WTC11 (cell line): Measurements from ENCODE around the gene SORCS2. TPM values are rescaled to one million over a fixed set of nuclear protein-coding genes. Genes with fewer than 3 reads are reported as not detected.

ENCODE experiments used
- ATAC-seq: fragments of 200-7000 bp; cut with Tn5 transposase; 2 replicates; pipeline ENCODE4 v1.10.0; 2021; ENCODE audit warnings: mild to moderate bottlenecking, moderate library complexity
- CTCF ChIA-PET: fragments of 300-600 bp; sonication (Branson Sonifier 250); formaldehyde crosslinking; loops from one replicate; lab custom pipeline; 2021; ENCODE audit warnings: antibody characterized with exemption; lab: Charles Lee
- POLR2A ChIA-PET: fragments of 350-600 bp; sonication (Branson Sonifier 250); formaldehyde crosslinking; loops from one replicate; lab custom pipeline; 2021; ENCODE audit warnings: antibody characterized with exemption; lab: Charles Lee
- DNase-seq: peaks from one replicate; pipeline ENCODE4 v3.0.0; 2021; ENCODE audit warnings: low spot score
- H3K27ac Mint-ChIP-seq: 2 replicates; pipeline ENCODE4 v1.8.0; 2021; ENCODE audit warnings: mixed read lengths
- H3K27me3 Mint-ChIP-seq: 2 replicates; pipeline ENCODE4 v1.8.0; 2021; ENCODE audit warnings: low read depth, mild to moderate bottlenecking, moderate library complexity, mixed read lengths
- H3K36me3 Mint-ChIP-seq: 2 replicates; pipeline ENCODE4 v1.8.0; 2021; ENCODE audit warnings: mixed read lengths
- H3K4me1 Mint-ChIP-seq: 2 replicates; pipeline ENCODE4 v1.8.0; 2022; ENCODE audit warnings: mixed read lengths
- H3K4me3 Mint-ChIP-seq: 2 replicates; pipeline ENCODE4 v1.8.0; 2021; ENCODE audit warnings: mild to moderate bottlenecking, moderate library complexity, mixed read lengths
- H3K9me3 Mint-ChIP-seq: 2 replicates; pipeline ENCODE4 v1.8.0; 2021; ENCODE audit warnings: mixed read lengths
- CREM ChIP-seq: sonication (generic); formaldehyde crosslinking; IDR thresholded peaks from 2 replicates; pipeline ENCODE4 v1.8.1; 2022; ENCODE audit warnings: mild to moderate bottlenecking, missing genetic modification reagents, moderate library complexity
- FOXJ3 ChIP-seq: sonication (generic); formaldehyde crosslinking; IDR thresholded peaks from 2 replicates; pipeline ENCODE4 v1.9.0; 2021; ENCODE audit warnings: missing genetic modification reagents, mild to moderate bottlenecking, borderline replicate concordance
- FOXP1 ChIP-seq: sonication (generic); formaldehyde crosslinking; IDR thresholded peaks from 2 replicates; pipeline ENCODE4 v1.8.0; 2022; ENCODE audit warnings: missing genetic modification reagents, mild to moderate bottlenecking, moderate library complexity, borderline replicate concordance
- SOX15 ChIP-seq: fragments of 250-450 bp; sonication (Bioruptor Pico); IDR thresholded peaks from 2 replicates; pipeline ENCODE4 v1.9.0; 2021; ENCODE audit warnings: mild to moderate bottlenecking
- TEAD1 ChIP-seq: sonication (generic); formaldehyde crosslinking; IDR thresholded peaks from 2 replicates; pipeline ENCODE4 v1.8.0; 2022; ENCODE audit warnings: mild to moderate bottlenecking, missing genetic modification reagents
- TEAD4 ChIP-seq: sonication (generic); formaldehyde crosslinking; IDR thresholded peaks from 2 replicates; pipeline ENCODE4 v1.8.0; 2022; ENCODE audit warnings: mild to moderate bottlenecking, missing genetic modification reagents
- ZNF121 ChIP-seq: sonication (generic); formaldehyde crosslinking; IDR thresholded peaks from 2 replicates; pipeline ENCODE4 v1.8.0; 2023; ENCODE audit warnings: missing genetic modification reagents
- ZNF423 ChIP-seq: fragments of 250-450 bp; sonication (Bioruptor Pico); IDR thresholded peaks from 2 replicates; pipeline ENCODE4 v2.1.2; 2022; ENCODE audit warnings: mild to moderate bottlenecking, moderate library complexity
- total RNA-seq: library from RNA; stranded (reverse); gene quantifications from 3 replicates; pipeline ENCODE4 v1.2.3, GENCODE V29; 2021
- TF ChIP-seq, protein P1 (sequence below): sonication (generic); formaldehyde crosslinking; IDR thresholded peaks from 2 replicates; pipeline ENCODE4 v1.8.0; 2022; ENCODE audit warnings: mild to moderate bottlenecking, missing genetic modification reagents
- TF ChIP-seq, protein P2 (sequence below): sonication (generic); formaldehyde crosslinking; IDR thresholded peaks from 2 replicates; pipeline ENCODE4 v1.8.1; 2022; ENCODE audit warnings: low read depth, missing genetic modification reagents, borderline replicate concordance
- TF ChIP-seq, protein P3 (sequence below): sonication (generic); formaldehyde crosslinking; IDR thresholded peaks from 2 replicates; pipeline ENCODE4 v1.8.1; 2023; ENCODE audit warnings: mild to moderate bottlenecking, moderate library complexity, missing genetic modification reagents
- TF ChIP-seq, protein P4 (sequence below): sonication (generic); formaldehyde crosslinking; IDR thresholded peaks from 2 replicates; pipeline ENCODE4 v1.8.1; 2022; ENCODE audit warnings: low read depth, mild to moderate bottlenecking, moderate library complexity, missing genetic modification reagents, borderline replicate concordance
- TF ChIP-seq, protein P5 (sequence below): fragments of 250-450 bp; sonication (Bioruptor Pico); IDR thresholded peaks from 2 replicates; pipeline ENCODE4 v1.9.0; 2021; ENCODE audit warnings: moderate library complexity, mild to moderate bottlenecking, inconsistent platforms, borderline replicate concordance
- TF ChIP-seq, protein P6 (sequence below): sonication (generic); formaldehyde crosslinking; IDR thresholded peaks from 2 replicates; pipeline ENCODE4 v1.8.1; 2023; ENCODE audit warnings: mild to moderate bottlenecking, missing genetic modification reagents, borderline replicate concordance

Gene SORCS2
- total RNA-seq, 1 experiment from 2014 or later = 6.6 TPM

DNA sequence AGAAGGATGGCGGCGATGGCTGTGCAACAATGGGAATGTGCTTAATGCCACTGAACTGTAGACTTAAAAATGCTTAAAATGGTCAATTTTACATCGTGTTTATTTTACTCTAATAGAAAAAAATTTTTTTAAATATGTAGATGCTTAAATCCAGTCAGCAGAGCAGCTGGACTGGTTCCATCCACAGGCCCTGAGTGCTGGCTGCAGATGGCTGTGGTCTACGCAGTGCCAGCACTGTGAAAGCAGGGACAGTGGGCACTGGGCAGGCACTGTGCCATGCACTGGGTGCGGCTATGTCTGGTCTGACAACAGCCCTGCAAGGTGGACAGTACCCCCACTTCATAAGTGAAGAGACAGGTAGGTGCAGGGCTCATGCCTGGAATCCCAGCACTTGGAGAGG, 572.1 kb downstream of the SORCS2 start (continued):
- TF ChIP-seq, protein P1, sequence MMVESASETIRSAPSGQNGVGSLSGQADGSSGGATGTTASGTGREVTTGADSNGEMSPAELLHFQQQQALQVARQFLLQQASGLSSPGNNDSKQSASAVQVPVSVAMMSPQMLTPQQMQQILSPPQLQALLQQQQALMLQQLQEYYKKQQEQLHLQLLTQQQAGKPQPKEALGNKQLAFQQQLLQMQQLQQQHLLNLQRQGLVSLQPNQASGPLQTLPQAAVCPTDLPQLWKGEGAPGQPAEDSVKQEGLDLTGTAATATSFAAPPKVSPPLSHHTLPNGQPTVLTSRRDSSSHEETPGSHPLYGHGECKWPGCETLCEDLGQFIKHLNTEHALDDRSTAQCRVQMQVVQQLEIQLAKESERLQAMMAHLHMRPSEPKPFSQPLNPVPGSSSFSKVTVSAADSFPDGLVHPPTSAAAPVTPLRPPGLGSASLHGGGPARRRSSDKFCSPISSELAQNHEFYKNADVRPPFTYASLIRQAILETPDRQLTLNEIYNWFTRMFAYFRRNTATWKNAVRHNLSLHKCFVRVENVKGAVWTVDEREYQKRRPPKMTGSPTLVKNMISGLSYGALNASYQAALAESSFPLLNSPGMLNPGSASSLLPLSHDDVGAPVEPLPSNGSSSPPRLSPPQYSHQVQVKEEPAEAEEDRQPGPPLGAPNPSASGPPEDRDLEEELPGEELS (CRISPR knock-in tag) = no peak
- TF ChIP-seq ZNF121 (CRISPR knock-in tag) = no peak

DNA sequence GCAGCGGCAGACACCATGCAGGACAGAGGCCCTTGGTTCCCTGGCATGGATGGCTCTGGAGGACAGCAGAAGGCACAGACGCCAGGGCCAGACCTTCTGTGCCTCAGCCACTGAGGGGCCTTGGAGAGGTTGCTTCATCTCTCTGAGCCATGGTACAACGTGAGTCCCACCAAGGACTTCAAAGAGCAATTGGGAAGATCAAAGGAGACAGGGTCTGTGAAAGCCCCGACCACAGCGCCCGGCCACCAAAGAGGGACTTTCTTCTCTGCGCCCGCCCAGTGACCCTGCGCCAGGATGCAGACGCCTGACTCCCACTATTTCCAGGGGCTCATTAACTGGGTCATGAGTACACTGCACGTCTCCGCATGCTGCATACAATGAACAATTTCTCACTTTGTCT, 573.3 kb downstream of the SORCS2 start:
- ChIA-PET CTCF (no interaction called here), POLR2A (no interaction called here)
- H3K4me1 Mint-ChIP-seq = peaks cover 9% of the 10 kb centered on the region
- H3K36me3 Mint-ChIP-seq = peaks cover 4% of the 10 kb centered on the region; the same call in 1 of the 2 replicates
- H3K27ac Mint-ChIP-seq = no peak overlapping the region
- H3K4me3 Mint-ChIP-seq = no peak overlapping the region
- no peak for TF ChIP-seq FOXJ3 (CRISPR knock-in tag)
- TF ChIP-seq, protein P2, sequence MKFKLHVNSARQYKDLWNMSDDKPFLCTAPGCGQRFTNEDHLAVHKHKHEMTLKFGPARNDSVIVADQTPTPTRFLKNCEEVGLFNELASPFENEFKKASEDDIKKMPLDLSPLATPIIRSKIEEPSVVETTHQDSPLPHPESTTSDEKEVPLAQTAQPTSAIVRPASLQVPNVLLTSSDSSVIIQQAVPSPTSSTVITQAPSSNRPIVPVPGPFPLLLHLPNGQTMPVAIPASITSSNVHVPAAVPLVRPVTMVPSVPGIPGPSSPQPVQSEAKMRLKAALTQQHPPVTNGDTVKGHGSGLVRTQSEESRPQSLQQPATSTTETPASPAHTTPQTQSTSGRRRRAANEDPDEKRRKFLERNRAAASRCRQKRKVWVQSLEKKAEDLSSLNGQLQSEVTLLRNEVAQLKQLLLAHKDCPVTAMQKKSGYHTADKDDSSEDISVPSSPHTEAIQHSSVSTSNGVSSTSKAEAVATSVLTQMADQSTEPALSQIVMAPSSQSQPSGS (CRISPR knock-in tag) = no peak
- no peak for TF ChIP-seq SOX15 (CRISPR knock-in tag)
- TF ChIP-seq ZNF423 (CRISPR knock-in tag) = no peak
- TF ChIP-seq, protein P3, sequence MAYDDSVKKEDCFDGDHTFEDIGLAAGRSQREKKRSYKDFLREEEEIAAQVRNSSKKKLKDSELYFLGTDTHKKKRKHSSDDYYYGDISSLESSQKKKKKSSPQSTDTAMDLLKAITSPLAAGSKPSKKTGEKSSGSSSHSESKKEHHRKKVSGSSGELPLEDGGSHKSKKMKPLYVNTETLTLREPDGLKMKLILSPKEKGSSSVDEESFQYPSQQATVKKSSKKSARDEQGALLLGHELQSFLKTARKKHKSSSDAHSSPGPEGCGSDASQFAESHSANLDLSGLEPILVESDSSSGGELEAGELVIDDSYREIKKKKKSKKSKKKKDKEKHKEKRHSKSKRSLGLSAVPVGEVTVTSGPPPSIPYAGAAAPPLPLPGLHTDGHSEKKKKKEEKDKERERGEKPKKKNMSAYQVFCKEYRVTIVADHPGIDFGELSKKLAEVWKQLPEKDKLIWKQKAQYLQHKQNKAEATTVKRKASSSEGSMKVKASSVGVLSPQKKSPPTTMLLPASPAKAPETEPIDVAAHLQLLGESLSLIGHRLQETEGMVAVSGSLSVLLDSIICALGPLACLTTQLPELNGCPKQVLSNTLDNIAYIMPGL = no peak
- no peak for TF ChIP-seq TEAD4
- TF ChIP-seq CREM (CRISPR knock-in tag) = no peak
- no peak for TF ChIP-seq TEAD1 (CRISPR knock-in tag)
- TF ChIP-seq, protein P4, sequence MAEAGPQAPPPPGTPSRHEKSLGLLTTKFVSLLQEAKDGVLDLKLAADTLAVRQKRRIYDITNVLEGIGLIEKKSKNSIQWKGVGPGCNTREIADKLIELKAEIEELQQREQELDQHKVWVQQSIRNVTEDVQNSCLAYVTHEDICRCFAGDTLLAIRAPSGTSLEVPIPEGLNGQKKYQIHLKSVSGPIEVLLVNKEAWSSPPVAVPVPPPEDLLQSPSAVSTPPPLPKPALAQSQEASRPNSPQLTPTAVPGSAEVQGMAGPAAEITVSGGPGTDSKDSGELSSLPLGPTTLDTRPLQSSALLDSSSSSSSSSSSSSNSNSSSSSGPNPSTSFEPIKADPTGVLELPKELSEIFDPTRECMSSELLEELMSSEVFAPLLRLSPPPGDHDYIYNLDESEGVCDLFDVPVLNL (CRISPR knock-in tag) = no peak
- no peak for TF ChIP-seq FOXP1 (CRISPR knock-in tag)
- TF ChIP-seq, protein P5, sequence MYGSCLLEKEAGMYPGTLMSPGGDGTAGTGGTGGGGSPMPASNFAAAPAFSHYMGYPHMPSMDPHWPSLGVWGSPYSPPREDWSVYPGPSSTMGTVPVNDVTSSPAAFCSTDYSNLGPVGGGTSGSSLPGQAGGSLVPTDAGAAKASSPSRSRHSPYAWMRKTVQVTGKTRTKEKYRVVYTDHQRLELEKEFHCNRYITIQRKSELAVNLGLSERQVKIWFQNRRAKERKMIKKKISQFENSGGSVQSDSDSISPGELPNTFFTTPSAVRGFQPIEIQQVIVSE (CRISPR knock-in tag) = no peak
- TF ChIP-seq, protein P6, sequence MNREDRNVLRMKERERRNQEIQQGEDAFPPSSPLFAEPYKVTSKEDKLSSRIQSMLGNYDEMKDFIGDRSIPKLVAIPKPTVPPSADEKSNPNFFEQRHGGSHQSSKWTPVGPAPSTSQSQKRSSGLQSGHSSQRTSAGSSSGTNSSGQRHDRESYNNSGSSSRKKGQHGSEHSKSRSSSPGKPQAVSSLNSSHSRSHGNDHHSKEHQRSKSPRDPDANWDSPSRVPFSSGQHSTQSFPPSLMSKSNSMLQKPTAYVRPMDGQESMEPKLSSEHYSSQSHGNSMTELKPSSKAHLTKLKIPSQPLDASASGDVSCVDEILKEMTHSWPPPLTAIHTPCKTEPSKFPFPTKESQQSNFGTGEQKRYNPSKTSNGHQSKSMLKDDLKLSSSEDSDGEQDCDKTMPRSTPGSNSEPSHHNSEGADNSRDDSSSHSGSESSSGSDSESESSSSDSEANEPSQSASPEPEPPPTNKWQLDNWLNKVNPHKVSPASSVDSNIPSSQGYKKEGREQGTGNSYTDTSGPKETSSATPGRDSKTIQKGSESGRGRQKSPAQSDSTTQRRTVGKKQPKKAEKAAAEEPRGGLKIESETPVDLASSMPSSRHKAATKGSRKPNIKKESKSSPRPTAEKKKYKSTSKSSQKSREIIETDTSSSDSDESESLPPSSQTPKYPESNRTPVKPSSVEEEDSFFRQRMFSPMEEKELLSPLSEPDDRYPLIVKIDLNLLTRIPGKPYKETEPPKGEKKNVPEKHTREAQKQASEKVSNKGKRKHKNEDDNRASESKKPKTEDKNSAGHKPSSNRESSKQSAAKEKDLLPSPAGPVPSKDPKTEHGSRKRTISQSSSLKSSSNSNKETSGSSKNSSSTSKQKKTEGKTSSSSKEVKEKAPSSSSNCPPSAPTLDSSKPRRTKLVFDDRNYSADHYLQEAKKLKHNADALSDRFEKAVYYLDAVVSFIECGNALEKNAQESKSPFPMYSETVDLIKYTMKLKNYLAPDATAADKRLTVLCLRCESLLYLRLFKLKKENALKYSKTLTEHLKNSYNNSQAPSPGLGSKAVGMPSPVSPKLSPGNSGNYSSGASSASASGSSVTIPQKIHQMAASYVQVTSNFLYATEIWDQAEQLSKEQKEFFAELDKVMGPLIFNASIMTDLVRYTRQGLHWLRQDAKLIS = no peak
- no peak for ATAC-seq
- no peaks in the 10 kb centered on the region for H3K9me3 Mint-ChIP-seq
- DNase-seq = no peak
- no peaks in the 10 kb centered on the region for H3K27me3 Mint-ChIP-seq
